Subcutaneous abdominal adipose tissue (tissue), 5 donors: Measurements from ENCODE around the gene SYT13.

Experiments
- H3K27ac ChIP-seq: one replicate; pipeline ENCODE4 v1.7.0; 2013; ENCODE audit warnings: low read depth, mild to moderate bottlenecking, inconsistent platforms, low read length, moderate library complexity
- H3K27me3 ChIP-seq, 5 donors: one replicate each; pipeline ENCODE4 v1.7.0; 2013; ENCODE audit warnings: low read length in 5 of 5, inconsistent platforms in 1 of 5; ENCODE audit not compliant: control insufficient read depth in 5 of 5, insufficient read depth in 4 of 5
- H3K36me3 ChIP-seq, 5 donors: one replicate each; pipeline ENCODE4 v1.7.0; 2013; ENCODE audit warnings: low read length in 5 of 5; ENCODE audit not compliant: control insufficient read depth in 5 of 5, insufficient read depth in 5 of 5
- H3K4me1 ChIP-seq, 5 donors: one replicate each; pipeline ENCODE4 v1.7.0; 2013; ENCODE audit warnings: low read length in 5 of 5, mild to moderate bottlenecking in 3 of 5, moderate library complexity in 1 of 5; ENCODE audit not compliant: control insufficient read depth in 5 of 5, insufficient read depth in 5 of 5
- H3K4me3 ChIP-seq, 5 donors: one replicate each; pipeline ENCODE4 v1.7.0; 2013; ENCODE audit warnings: low read length in 5 of 5, low read depth in 1 of 5
- H3K9ac ChIP-seq, 5 donors: one replicate each; pipeline ENCODE4 v1.7.0; 2013; ENCODE audit warnings: low read length in 5 of 5, mild to moderate bottlenecking in 4 of 5, moderate library complexity in 3 of 5
- H3K9me3 ChIP-seq, 5 donors: one replicate each; pipeline ENCODE4 v1.7.0; 2013; ENCODE audit warnings: low read length in 5 of 5; ENCODE audit not compliant: control insufficient read depth in 5 of 5
- donor health status: healthy.
- donor health status: healthy.
- donor health status: healthy.
- donor health status: healthy.
- donor health status: healthy.

SYT13 gene

DNA sequence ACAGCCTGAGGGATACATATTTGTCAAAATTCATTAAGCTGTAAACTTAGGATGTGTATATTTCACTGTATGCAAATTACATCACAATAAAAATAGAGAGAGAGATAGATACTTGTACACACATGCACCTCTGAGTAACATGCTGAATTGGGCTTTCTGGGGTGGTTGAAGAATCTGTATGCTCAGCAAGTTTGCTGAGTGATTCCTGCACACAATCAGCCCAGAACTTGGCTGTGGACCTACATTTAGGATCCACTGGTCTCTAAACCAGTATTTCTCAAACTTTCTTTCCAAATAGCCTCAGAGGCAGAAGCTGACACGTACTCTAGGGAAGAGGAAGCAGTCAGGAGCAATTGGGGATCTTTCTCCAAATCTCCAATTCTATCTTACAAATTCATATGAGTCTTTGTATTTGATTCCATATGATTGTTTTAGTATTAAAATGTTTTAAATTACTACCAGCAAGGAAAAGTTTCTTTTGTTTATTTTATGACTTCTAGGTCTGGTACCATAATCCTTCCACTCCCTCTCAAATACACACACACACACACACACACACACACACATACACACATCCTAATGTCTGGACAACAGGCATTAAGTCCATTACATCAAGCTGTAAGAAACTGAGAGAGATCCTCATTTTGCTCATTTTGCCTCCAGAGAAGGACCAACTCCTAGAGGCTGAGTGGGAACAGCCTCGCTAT, 20.0 kb downstream of the SYT13 start:
- Histone ChIP-seq H3K27me3 (peaks cover 0 to 20% (median 13%) of the 10 kb centered on the region in 5 donors), H3K9me3 (no peaks in the 10 kb centered on the region), H3K4me1 (no peaks in the 10 kb centered on the region), H3K9ac (no peak overlapping the region), H3K4me3 (no peak overlapping the region), H3K36me3 (no peaks in the 10 kb centered on the region), H3K27ac (no peak overlapping the region)

DNA sequence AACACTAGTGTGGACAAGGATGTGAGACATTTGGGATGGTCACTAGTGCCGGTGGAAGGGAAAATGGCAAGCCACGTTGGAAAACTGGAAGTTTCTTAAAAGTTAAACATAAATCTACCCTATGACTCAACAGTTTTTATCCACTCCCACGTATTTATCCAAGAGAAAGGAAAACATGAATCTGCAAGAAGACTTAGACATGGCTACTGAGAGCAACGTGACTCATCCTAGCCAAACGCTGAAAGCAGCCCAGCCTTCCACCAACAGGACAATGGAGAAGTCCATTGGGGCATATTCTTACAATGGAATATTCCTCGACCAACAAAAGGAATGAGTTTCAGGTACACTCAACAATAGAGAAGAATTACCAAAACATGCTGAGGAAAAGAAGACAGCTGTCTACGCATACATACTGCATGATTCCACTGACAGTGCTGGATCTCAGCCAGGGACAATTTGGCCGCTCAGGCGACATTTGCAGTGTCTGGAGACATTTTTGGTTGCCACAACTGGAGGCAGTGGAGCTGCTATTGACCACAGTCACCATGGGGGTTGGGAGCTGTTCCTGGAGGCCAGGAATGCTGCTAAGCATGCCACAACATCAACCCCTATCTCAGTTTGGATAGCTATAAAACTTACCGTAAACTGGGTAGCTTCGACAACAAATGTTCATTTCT, 21.2 kb downstream of the SYT13 start:
- Histone ChIP-seq H3K9ac (no peak overlapping the region), H3K27ac (no peak overlapping the region), H3K27me3 (peaks cover 0 to 23% (median 18%) of the 10 kb centered on the region in 5 donors), H3K36me3 (no peaks in the 10 kb centered on the region), H3K9me3 (no peaks in the 10 kb centered on the region), H3K4me3 (no peak overlapping the region), H3K4me1 (no peaks in the 10 kb centered on the region)

DNA sequence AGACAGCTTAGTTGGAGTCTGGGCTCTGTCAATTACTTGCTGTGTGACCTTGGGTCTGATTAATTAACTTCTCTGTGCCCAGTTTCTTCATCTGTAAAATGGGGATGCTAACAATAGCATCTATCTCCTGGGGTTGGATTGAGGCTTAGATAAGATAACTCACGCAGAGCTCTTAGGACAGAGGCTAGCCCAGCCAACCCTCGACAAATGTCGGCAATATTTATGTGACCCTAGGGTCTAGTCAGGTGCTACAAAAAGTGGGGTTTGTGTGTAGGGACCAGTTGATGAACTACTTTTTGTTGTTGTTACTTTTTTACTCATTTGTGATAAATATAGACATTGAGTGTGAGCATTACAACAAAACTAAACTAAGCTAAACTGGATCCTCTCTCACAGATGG, 22.4 kb downstream of the SYT13 start:
- H3K9ac ChIP-seq = no peak overlapping the region
- no peaks in the 10 kb centered on the region for H3K4me1 ChIP-seq
- no peak overlapping the region for H3K27ac ChIP-seq
- no peaks in the 10 kb centered on the region for H3K9me3 ChIP-seq
- H3K4me3 ChIP-seq = no peak overlapping the region
- H3K27me3 ChIP-seq = peaks cover 0 to 28% (median 18%) of the 10 kb centered on the region in 5 donors
- H3K36me3 ChIP-seq = no peaks in the 10 kb centered on the region

DNA sequence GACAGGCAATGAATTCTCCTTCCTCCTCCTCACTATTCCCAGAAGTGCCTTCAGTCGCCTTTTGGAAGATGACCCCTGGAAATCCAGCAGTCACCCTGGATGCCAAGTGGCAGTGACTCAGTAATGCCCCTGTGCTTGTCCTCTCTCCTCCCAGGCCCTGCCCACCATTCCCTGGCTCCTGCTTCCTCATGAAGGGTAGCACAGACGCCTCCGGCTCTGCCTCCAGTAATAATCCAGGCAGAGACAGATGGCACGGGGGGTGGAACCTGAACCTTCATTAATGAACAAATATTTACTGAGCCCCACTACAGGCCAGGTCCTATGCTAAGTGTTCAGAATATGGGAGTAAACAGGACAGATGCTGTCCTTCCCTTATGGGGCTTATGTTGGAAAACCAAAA, 23.2 kb downstream of the SYT13 start:
- Histone ChIP-seq H3K27ac (no peak overlapping the region), H3K27me3 (peaks cover 0 to 23% (median 18%) of the 10 kb centered on the region in 5 donors), H3K4me1 (no peaks in the 10 kb centered on the region), H3K36me3 (no peaks in the 10 kb centered on the region), H3K9ac (no peak overlapping the region), H3K9me3 (no peaks in the 10 kb centered on the region), H3K4me3 (no peak overlapping the region)

DNA sequence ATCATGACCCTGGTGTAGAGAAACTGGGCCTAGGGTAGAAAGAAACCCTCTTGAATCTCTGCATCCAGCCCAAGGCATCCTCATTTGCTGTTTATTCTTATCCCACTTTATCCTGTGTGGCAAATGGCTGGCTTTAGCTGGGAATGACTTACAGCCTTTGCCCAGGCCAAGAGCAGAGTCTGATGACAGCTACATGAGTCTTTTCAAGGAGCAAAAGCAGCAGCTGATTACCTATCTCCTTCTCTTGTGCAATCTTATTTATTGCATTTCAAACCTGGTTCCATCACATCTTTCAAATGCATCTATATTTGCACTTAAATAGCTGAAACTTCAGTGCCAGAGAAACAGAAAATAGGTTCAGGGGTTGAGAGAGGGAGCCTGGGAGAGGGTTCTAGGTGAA, 26.1 kb downstream of the SYT13 start:
- Histone ChIP-seq H3K27ac (no peak overlapping the region), H3K36me3 (no peaks in the 10 kb centered on the region), H3K4me1 (no peaks in the 10 kb centered on the region), H3K9me3 (no peaks in the 10 kb centered on the region), H3K9ac (no peak overlapping the region), H3K4me3 (no peak overlapping the region), H3K27me3 (peaks cover 0 to 19% (median 11%) of the 10 kb centered on the region in 5 donors)

DNA sequence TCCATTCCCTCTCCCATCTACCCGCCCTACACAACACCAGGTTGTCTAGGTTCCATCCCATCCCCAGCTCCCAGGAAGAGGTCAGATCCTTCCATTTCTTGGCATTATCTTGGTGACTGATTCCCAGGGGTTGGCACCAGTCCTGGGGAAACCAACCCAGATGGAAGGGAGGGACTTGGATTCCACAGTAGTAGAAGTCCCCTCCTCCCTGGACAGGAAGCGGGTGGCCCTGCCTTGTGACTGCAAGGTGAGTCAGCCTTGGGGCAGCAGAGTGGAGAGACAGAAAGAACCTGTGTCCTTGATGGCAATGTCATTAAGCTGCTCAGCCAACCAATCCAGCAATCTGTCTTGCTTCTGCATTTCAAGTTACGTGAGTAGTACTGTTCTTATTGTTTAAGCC, 26.5 kb downstream of the SYT13 start:
- Histone ChIP-seq H3K27ac (no peak overlapping the region), H3K4me3 (no peak overlapping the region), H3K36me3 (no peaks in the 10 kb centered on the region), H3K4me1 (no peaks in the 10 kb centered on the region), H3K27me3 (peaks cover 0 to 18% (median 11%) of the 10 kb centered on the region in 5 donors), H3K9me3 (no peaks in the 10 kb centered on the region), H3K9ac (no peak overlapping the region)

DNA sequence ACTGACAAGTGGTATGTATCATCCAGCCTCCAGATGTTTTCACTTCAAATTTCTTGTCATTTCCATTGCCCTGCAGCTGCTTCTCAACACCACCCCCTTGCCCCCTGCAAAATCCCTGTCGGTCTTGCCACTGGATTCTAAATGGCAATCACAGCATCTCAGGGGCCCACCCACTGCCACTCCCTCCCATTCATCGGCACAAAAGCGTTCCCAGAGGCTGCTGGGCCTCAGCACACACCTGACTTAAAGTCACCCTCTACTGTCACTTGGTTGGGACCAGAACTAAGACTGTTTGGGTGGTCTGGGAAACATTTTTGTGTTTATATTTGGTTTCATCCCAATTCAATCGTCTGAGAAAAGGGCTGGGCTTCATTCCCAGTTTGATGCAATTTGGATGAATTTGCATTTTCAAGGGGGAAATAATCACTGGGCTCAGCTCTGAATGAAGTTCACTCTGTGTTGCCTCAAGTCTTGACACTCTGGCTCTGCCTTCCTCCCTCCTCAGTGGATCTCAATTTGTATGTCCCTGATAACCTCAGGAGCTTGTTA, 27.1 kb downstream of the SYT13 start:
- H3K36me3 ChIP-seq = no peaks in the 10 kb centered on the region
- H3K27ac ChIP-seq = no peak overlapping the region
- H3K4me1 ChIP-seq = no peaks in the 10 kb centered on the region
- no peaks in the 10 kb centered on the region for H3K9me3 ChIP-seq
- H3K27me3 ChIP-seq = peaks cover 0 to 18% (median 8%) of the 10 kb centered on the region in 5 donors
- H3K9ac ChIP-seq = no peak overlapping the region
- no peak overlapping the region for H3K4me3 ChIP-seq

DNA sequence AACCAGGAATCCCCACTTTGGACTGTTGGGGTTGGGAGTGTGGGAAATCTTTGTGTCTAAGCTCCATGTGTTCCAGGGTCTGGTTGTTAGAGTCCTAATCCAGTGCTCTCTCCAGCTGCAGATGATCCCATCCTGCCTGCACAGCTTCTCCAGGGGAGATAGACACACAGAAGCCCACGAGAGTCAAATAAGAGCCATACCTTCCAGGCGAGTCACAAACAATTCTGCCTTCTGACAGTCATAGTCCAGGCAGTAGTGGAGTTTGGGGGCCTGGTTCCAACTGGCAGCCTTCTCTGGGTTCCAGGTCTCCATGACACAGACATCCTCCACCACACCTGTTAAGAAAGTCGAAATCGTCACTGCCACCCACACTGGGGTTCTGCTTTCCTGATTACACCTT, 32.1 kb downstream of the SYT13 start:
- no peak overlapping the region for H3K27ac ChIP-seq
- H3K36me3 ChIP-seq = no peaks in the 10 kb centered on the region
- H3K9me3 ChIP-seq = no peaks in the 10 kb centered on the region
- no peak overlapping the region for H3K9ac ChIP-seq
- H3K4me3 ChIP-seq = no peak overlapping the region
- H3K4me1 ChIP-seq = no peaks in the 10 kb centered on the region
- H3K27me3 ChIP-seq = peaks cover 0 to 22% (median 6%) of the 10 kb centered on the region in 5 donors

DNA sequence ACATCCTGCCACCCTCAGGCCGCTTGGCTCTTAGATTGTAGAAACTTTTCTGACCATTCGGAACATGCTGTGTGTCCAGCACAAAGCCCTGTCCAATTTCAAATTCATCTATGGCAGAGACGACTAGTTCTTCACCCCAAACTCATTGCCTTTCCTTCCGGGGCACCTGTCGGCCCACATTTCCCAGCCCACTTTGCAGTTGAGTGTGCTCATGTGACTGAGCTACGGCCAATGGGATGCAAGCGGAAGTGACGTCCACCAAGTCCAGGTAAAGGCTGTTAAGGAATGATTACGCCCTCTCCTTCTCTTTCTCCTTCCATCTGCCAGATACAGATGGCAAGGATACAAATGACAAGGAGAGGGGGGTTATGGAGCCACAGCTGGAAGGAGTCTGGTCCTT, 32.5 kb downstream of the SYT13 start:
- no peak overlapping the region for H3K27ac ChIP-seq
- no peak overlapping the region for H3K4me3 ChIP-seq
- H3K4me1 ChIP-seq = no peaks in the 10 kb centered on the region
- H3K9ac ChIP-seq = no peak overlapping the region
- peaks cover 0 to 18% (median 6%) of the 10 kb centered on the region in 5 donors for H3K27me3 ChIP-seq
- H3K36me3 ChIP-seq = no peaks in the 10 kb centered on the region
- H3K9me3 ChIP-seq = no peaks in the 10 kb centered on the region

DNA sequence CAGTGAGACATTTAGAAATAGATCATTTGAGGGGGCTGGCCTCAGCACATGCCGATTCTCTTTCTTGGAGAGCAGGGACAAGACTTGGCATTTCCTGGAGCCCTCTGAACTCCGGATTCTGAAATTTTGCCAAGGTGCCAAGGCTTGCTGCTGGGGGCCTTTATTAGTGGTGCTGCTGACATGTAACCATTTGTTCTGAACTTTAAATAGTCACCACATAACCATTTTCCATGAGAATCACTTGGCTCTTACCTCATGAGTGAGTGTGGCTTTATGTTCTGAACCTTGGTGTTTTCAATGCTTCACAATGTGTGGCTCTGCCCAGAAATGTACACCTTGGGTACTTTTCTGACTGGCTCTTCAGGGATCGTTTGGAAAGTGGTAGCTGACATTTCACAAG, 33.3 kb downstream of the SYT13 start:
- H3K27me3 ChIP-seq = peaks cover 0 to 18% (median 6%) of the 10 kb centered on the region in 5 donors
- no peaks in the 10 kb centered on the region for H3K36me3 ChIP-seq
- H3K9ac ChIP-seq = no peak overlapping the region
- H3K4me3 ChIP-seq = no peak overlapping the region
- no peaks in the 10 kb centered on the region for H3K9me3 ChIP-seq
- H3K27ac ChIP-seq = no peak overlapping the region
- H3K4me1 ChIP-seq = no peaks in the 10 kb centered on the region
